H1 (cell line): ENCODE results near the gene CD72. TPM values are rescaled to one million over a fixed set of nuclear protein-coding genes. Genes with fewer than 3 reads are reported as not detected.

Experiments used
- CTCF ChIA-PET: fragments of 300-600 bp; sonication (Branson Sonifier 250); formaldehyde crosslinking; loops from one replicate; lab custom pipeline; 2021; ENCODE audit not compliant: partially characterized antibody; lab: Charles Lee
- POLR2A ChIA-PET: fragments of 300-600 bp; sonication (Branson Sonifier 250); formaldehyde crosslinking; loops from one replicate; lab custom pipeline; 2021; ENCODE audit warnings: inconsistent platforms; ENCODE audit not compliant: partially characterized antibody; lab: Charles Lee
- DNase-seq, 2 experiments: peaks; one replicate each; pipeline versions ENCODE4 v3.0.0 to v3.0.0-alpha.2; 2010 to 2022; ENCODE audit warnings: low spot score in 2 of 2, low read depth in 1 of 2, mixed read lengths in 1 of 2
- FAIRE-seq: peaks from 2 replicates; lab custom pipeline; 2011; peaks lifted over from hg19 to GRCh38; lab: Jason Lieb, UNC
- H2AFZ ChIP-seq: 2 replicates; pipeline ENCODE4 v1.8.1; 2012; ENCODE audit warnings: low read length, inconsistent platforms
- H2AK5ac ChIP-seq: 2 replicates; pipeline ENCODE4 v1.6.1; 2013; ENCODE audit warnings: low read depth, low read length
- H2BK120ac ChIP-seq: replicated peaks from 2 replicates; pipeline ENCODE3; 2013; ENCODE audit warnings: low read depth, low read length, inconsistent platforms
- H2BK12ac ChIP-seq: 2 replicates; pipeline ENCODE4 v1.6.1; 2013; ENCODE audit warnings: low read depth, low read length
- H2BK15ac ChIP-seq: 2 replicates; pipeline ENCODE4 v1.6.1; 2013; ENCODE audit warnings: low read length
- H2BK20ac ChIP-seq: 2 replicates; pipeline ENCODE4 v1.6.1; 2013; ENCODE audit warnings: low read length
- H2BK5ac ChIP-seq: 2 replicates; pipeline ENCODE4 v1.6.1; 2013; ENCODE audit warnings: low read depth, low read length
- H3K14ac ChIP-seq: 2 replicates; pipeline ENCODE4 v1.6.1; 2013; ENCODE audit warnings: inconsistent platforms; ENCODE audit not compliant: insufficient read length
- H3K18ac ChIP-seq: 2 replicates; pipeline ENCODE4 v1.6.1; 2013; ENCODE audit warnings: low read length; ENCODE audit errors: extremely low read depth
- H3K23ac ChIP-seq: 2 replicates; pipeline ENCODE4 v1.6.1; 2013; ENCODE audit warnings: inconsistent platforms; ENCODE audit not compliant: insufficient read length
- H3K23me2 ChIP-seq: 2 replicates; pipeline ENCODE4 v1.6.1; 2013; ENCODE audit warnings: low read depth, low read length
- H3K27ac ChIP-seq: 2 replicates; pipeline ENCODE4 v1.6.1; 2011; ENCODE audit warnings: low read depth, low read length, inconsistent platforms
- H3K27me3 ChIP-seq, 4 experiments: replicated peaks in 1 of 4; 1 replicate in 1 of 4; 2 replicates in 3 of 4; pipeline versions ENCODE4 v1.6.1 to v1.8.1; 2011 to 2013; ENCODE audit warnings: low read length in 3 of 4, mild to moderate bottlenecking in 3 of 4, inconsistent platforms in 2 of 4, mixed read lengths in 2 of 4, moderate library complexity in 1 of 4; ENCODE audit not compliant: control insufficient read depth in 3 of 4, insufficient read depth in 3 of 4; ENCODE audit errors: extremely low read depth in 1 of 4
- H3K36me3 ChIP-seq, 4 experiments: 2 replicates each; pipeline versions ENCODE4 v1.6.1 to v1.8.1; 2011 to 2013; ENCODE audit warnings: mild to moderate bottlenecking in 4 of 4, low read length in 3 of 4, moderate library complexity in 2 of 4, control low read depth in 1 of 4, inconsistent platforms in 1 of 4; ENCODE audit not compliant: insufficient read depth in 4 of 4, control insufficient read depth in 2 of 4
- H3K4ac ChIP-seq: replicated peaks from 2 replicates; pipeline ENCODE3; 2013; ENCODE audit warnings: low read length, low read depth, mixed read lengths, inconsistent platforms; ENCODE audit not compliant: insufficient read length
- H3K4me1 ChIP-seq, 4 experiments: replicated peaks in 1 of 4; 1 replicate in 1 of 4; 2 replicates in 3 of 4; pipeline versions ENCODE4 v1.6.1 to v1.8.1; 2011 to 2013; ENCODE audit warnings: low read length in 3 of 4, inconsistent platforms in 2 of 4, mixed read lengths in 1 of 4; ENCODE audit not compliant: insufficient read depth in 4 of 4, control insufficient read depth in 3 of 4
- H3K4me2 ChIP-seq, 2 experiments: 2 replicates each; pipeline versions ENCODE4 v1.6.1 to v1.8.1; 2011 to 2013; ENCODE audit warnings: low read depth in 2 of 2, low read length in 2 of 2, control low read depth in 1 of 2, inconsistent platforms in 1 of 2, mild to moderate bottlenecking in 1 of 2; ENCODE audit not compliant: insufficient read depth in 1 of 2
- H3K4me3 ChIP-seq, 4 experiments: fragments of 200-600, 300-600 bp in 1 of 4; sonication (generic), shearing (Covaris generic), sonication (Bioruptor Twin) in 1 of 4; 2 replicates each; pipeline versions ENCODE4 v1.5.1 to v1.8.1; 2011 to 2016; ENCODE audit warnings: low read length in 4 of 4, low read depth in 3 of 4, control low read depth in 2 of 4, inconsistent platforms in 2 of 4, mild to moderate bottlenecking in 2 of 4, mixed read lengths in 1 of 4, moderate library complexity in 1 of 4; ENCODE audit not compliant: insufficient read depth in 2 of 4; ENCODE audit errors: extremely low read depth in 1 of 4
- H3K56ac ChIP-seq: replicated peaks from 2 replicates; pipeline ENCODE3; 2013; ENCODE audit warnings: low read depth, mild to moderate bottlenecking, mixed read lengths, low read length, inconsistent platforms; ENCODE audit not compliant: insufficient read length
- H3K79me1 ChIP-seq: 2 replicates; pipeline ENCODE4 v1.6.1; 2013; ENCODE audit warnings: low read depth, low read length, control low read depth
- H3K79me2 ChIP-seq, 2 experiments: 2 replicates each; pipeline versions ENCODE4 v1.6.1 to v1.8.1; 2012 to 2013; ENCODE audit warnings: low read length in 2 of 2, mild to moderate bottlenecking in 2 of 2, inconsistent platforms in 1 of 2; ENCODE audit not compliant: insufficient read depth in 2 of 2, control insufficient read depth in 1 of 2
- H3K9ac ChIP-seq, 4 experiments: replicated peaks in 1 of 4; 1 replicate in 1 of 4; 2 replicates in 3 of 4; pipeline versions ENCODE4 v1.6.1 to v1.8.1; 2011 to 2013; ENCODE audit warnings: low read depth in 3 of 4, low read length in 3 of 4, control low read depth in 2 of 4, mild to moderate bottlenecking in 2 of 4, moderate library complexity in 2 of 4, inconsistent platforms in 1 of 4; ENCODE audit errors: extremely low read depth in 1 of 4
- H3K9me3 ChIP-seq, 2 experiments: 2 replicates each; pipeline versions ENCODE4 v1.6.1 to v1.8.1; 2012 to 2013; ENCODE audit warnings: mild to moderate bottlenecking in 2 of 2, moderate library complexity in 2 of 2, control low read depth in 1 of 2, inconsistent platforms in 1 of 2, low read depth in 1 of 2, low read length in 1 of 2, mixed read lengths in 1 of 2; ENCODE audit not compliant: insufficient read depth in 2 of 2
- H4K20me1 ChIP-seq, 2 experiments: replicated peaks in 1 of 2; 2 replicates each; pipeline versions ENCODE3 to v1.8.1; 2011 to 2013; ENCODE audit warnings: inconsistent platforms in 2 of 2, low read length in 2 of 2, mild to moderate bottlenecking in 1 of 2; ENCODE audit not compliant: insufficient read depth in 2 of 2, control insufficient read depth in 1 of 2
- H4K5ac ChIP-seq: 2 replicates; pipeline ENCODE4 v1.6.1; 2013; ENCODE audit warnings: low read length, low read depth, mixed read lengths, inconsistent platforms; ENCODE audit not compliant: insufficient read length
- H4K8ac ChIP-seq: 2 replicates; pipeline ENCODE4 v1.8.0; 2013; ENCODE audit warnings: mild to moderate bottlenecking, moderate library complexity, low read length, inconsistent platforms; ENCODE audit not compliant: insufficient read depth; ENCODE audit errors: extremely low read depth
- H4K91ac ChIP-seq: replicated peaks from 2 replicates; pipeline ENCODE3; 2013; ENCODE audit warnings: low read length, mixed read lengths, inconsistent platforms; ENCODE audit not compliant: insufficient read length
- ATF3 ChIP-seq: IDR thresholded peaks from 2 replicates; pipeline ENCODE4 v1.6.1; 2011; ENCODE audit warnings: low read depth, mild to moderate bottlenecking, low read length; ENCODE audit not compliant: insufficient read depth
- CTCF ChIP-seq, 3 experiments: IDR thresholded peaks; 1 replicate in 2 of 3; 2 replicates in 1 of 3; pipeline versions ENCODE4 v1.5.1 to v1.6.1; 2011; ENCODE audit warnings: low read length in 3 of 3, mild to moderate bottlenecking in 3 of 3, inconsistent platforms in 2 of 3, low read depth in 1 of 3, moderate library complexity in 1 of 3; ENCODE audit not compliant: insufficient read depth in 1 of 3; ENCODE audit errors: control extremely low read depth in 1 of 3
- RAD21 ChIP-seq, 2 experiments: IDR thresholded peaks in 1 of 2; conservative IDR thresholded peaks in 1 of 2; 2 replicates each; pipeline ENCODE4 v1.6.1; 2011; ENCODE audit warnings: low read depth in 2 of 2, low read length in 2 of 2, improper control_type of control experiment in 1 of 2, inconsistent platforms in 1 of 2, mild to moderate bottlenecking in 1 of 2, moderate library complexity in 1 of 2
- SAP30 ChIP-seq: fragments of 300-600 bp; sonication (generic); IDR thresholded peaks from 2 replicates; pipeline ENCODE4 v1.7.1; 2012; ENCODE audit warnings: low read length, moderate library complexity, mild to moderate bottlenecking, inconsistent platforms; ENCODE audit not compliant: insufficient read depth, insufficient replicate concordance
- SRF ChIP-seq: IDR thresholded peaks from 2 replicates; pipeline ENCODE4 v1.6.1; 2011; ENCODE audit warnings: mild to moderate bottlenecking, low read depth, low read length, moderate library complexity
- WGBS, 2 experiments: shearing (Covaris generic) in 1 of 2; methylation state at CpG; one replicate each; pipeline versions ENCODE4 v1.1.6 to v1.1.7; 2013 to 2015; ENCODE audit warnings: low lambda C conversion rate in 2 of 2, mixed read lengths in 2 of 2, inconsistent platforms in 1 of 2, low coverage in 1 of 2, missing lambda C conversion rate in 1 of 2; ENCODE audit not compliant: insufficient replicate concordance in 2 of 2, insufficient coverage in 1 of 2, insufficient read length in 1 of 2; ENCODE audit errors: extremely low coverage in 1 of 2, missing lambda C conversion rate in 1 of 2; 5-methylcytosine and 5-hydroxymethylcytosine counted together
- polyA plus RNA-seq, 7 experiments: library from polyadenylated mRNA; depleted of rRNA in 3 of 7; stranded (reverse) in 5 of 7; unstranded in 2 of 7; fragments of >200 nt in 5 of 7; fragments of 200-250 nt in 2 of 7; gene quantifications; 1 replicate in 5 of 7; 2 replicates in 1 of 7; 4 replicates in 1 of 7; pipeline versions ENCODE4 v1.2.1 to v1.2.3, GENCODE V29; 2011 to 2013; ENCODE audit warnings: missing spikeins in 2 of 7, mixed read lengths in 2 of 7
- total RNA-seq: library from RNA; stranded (reverse); fragmentation: NEBNext Ultra II Directional; extraction: Animal tissue kit (Norgen Biotek cat#: 25700); gene quantifications from 2 replicates; pipeline ENCODE4 v1.2.1, GENCODE V29; 2021

Gene CD72
- total and polyA plus RNA-seq, 2 of the 8 experiments (the other 6 are each of a cell fraction or from before 2014, with no cell fraction given) = 4.0 to 4.5 TPM

GRCh38 chr9:35660966-35661415, 42.8 kb upstream of the CD72 start:
- Histone ChIP-seq H3K79me1 (peaks cover 2% of the 10 kb centered on the region; the same call in 1 of the 2 replicates), H2BK5ac (no peak overlapping the region), H3K23me2 (peaks cover 13% of the 10 kb centered on the region), H2AK5ac (no peak overlapping the region), H2BK120ac (no peak overlapping the region), H3K23ac (no peak overlapping the region), H4K5ac (no peak overlapping the region), H3K36me3 (peaks cover 6 to 32% (median 13%) of the 10 kb centered on the region in 4 experiments), H3K18ac (no peak overlapping the region), H4K91ac (no peak overlapping the region), H2AFZ (no peak overlapping the region), H4K20me1 (peaks cover 2 to 6% of the 10 kb centered on the region in 2 experiments), H3K9ac (no peak overlapping the region), H3K14ac (no peak overlapping the region), H3K4me3 (no peak overlapping the region), H3K4ac (no peak overlapping the region), H2BK20ac (no peak overlapping the region), H3K9me3 (no peaks in the 10 kb centered on the region), H2BK15ac (no peak overlapping the region)
- DNase-seq (no peak), FAIRE-seq (no peak)
- ChIA-PET POLR2A (interaction anchor here (0.6 to 7.9 kb wide), 11 partner anchors 10 to 589 kb away, joined by 3 to 84 read pairs (median 5); partner anchors contain the start of genes CA9, CREB3, TLN1 and TPM2), CTCF (interaction anchor here (0.6 to 15.9 kb wide), 28 partner anchors 9 to 871 kb away, joined by 3 to 347 read pairs (median 6); partner anchors contain the start of genes CA9, CREB3, GBA2 and HINT2)
- 77% methylated on average over 9 of the region's 9 CpGs; no CpG with 5 or more reads in 1 of the 2 experiments for WGBS, 2 experiments
- no peak for TF ChIP-seq SAP30
- TF ChIP-seq ATF3 = no peak
- peak; percentile 60 to 61 for TF ChIP-seq RAD21 (IDR thresholded peaks at IDR 0.05 in 1 of 2, conservative IDR thresholded peaks at IDR 0.05 in 1 of 2; ENCODE audit: low read depth in 2 of 2, low read length in 2 of 2)
- peak; percentile 71 for TF ChIP-seq SRF
- peak; percentile 1 to 48 (median 38) for TF ChIP-seq CTCF (IDR thresholded peaks at IDR 0.05; ENCODE audit: control extremely low read depth in 1 of 3, insufficient read depth in 1 of 3, low read depth in 1 of 3, low read length in 3 of 3)
- TF ChIP-seq, all 59 proteins: peak for 3
- Histone ChIP-seq H3K56ac (no peak overlapping the region), H3K79me2 (no peaks in the 10 kb centered on the region; a peak in 1 of 4 replicates), H4K8ac (no peak overlapping the region), H3K27ac (peak overlapping the region; percentile 11; the same call in 1 of the 2 replicates), H2BK12ac (no peak overlapping the region), H3K4me1 (peaks cover 0 to 5% (median 2%) of the 10 kb centered on the region in 4 experiments), H3K27me3 (peaks cover 0 to 5% (median 0%) of the 10 kb centered on the region in 4 experiments; a peak in 1 of 7 replicates), H3K4me2 (no peak overlapping the region)
